Suprapubic skin (tissue), 4 donors: ENCODE measurements around the gene KIF13A. TPM values are rescaled to one million over a fixed set of nuclear protein-coding genes. Genes with fewer than 3 reads are reported as not detected.

Experiments used
- DNase-seq, 2 donors: peaks; one replicate each; pipeline ENCODE4 v3.0.0-alpha.2; 2019; ENCODE audit warnings: low spot score in 2 of 2
- H3K27ac ChIP-seq: fragments of 200-600 bp; sonication (generic); one replicate; pipeline ENCODE4 v1.5.1; 2019
- H3K27me3 ChIP-seq: fragments of 200-600 bp; sonication (generic); one replicate; pipeline ENCODE4 v1.5.1; 2019
- H3K36me3 ChIP-seq: fragments of 200-600 bp; sonication (generic); one replicate; pipeline ENCODE4 v1.5.1; 2019
- H3K4me1 ChIP-seq: fragments of 200-600 bp; sonication (generic); one replicate; pipeline ENCODE4 v1.5.1; 2019
- H3K4me3 ChIP-seq: fragments of 200-600 bp; sonication (generic); one replicate; pipeline ENCODE4 v1.5.1; 2019; ENCODE audit warnings: mild to moderate bottlenecking
- H3K9me3 ChIP-seq: fragments of 200-600 bp; sonication (generic); one replicate; pipeline ENCODE4 v1.5.1; 2019
- CTCF ChIP-seq, 2 donors: fragments of 200-600 bp in 1 of 2; fragments of 450-650 bp in 1 of 2; sonication (generic) in 1 of 2; IDR thresholded peaks; one replicate each; pipeline ENCODE4 v1.5.1; 2016 to 2019; ENCODE audit warnings: antibody characterized with exemption in 2 of 2, mild to moderate bottlenecking in 1 of 2, moderate library complexity in 1 of 2
- EP300 ChIP-seq: sonication (generic); formaldehyde crosslinking; IDR thresholded peaks from one replicate; pipeline ENCODE4 v1.6.1; 2017; ENCODE audit warnings: antibody characterized with exemption
- POLR2A ChIP-seq, 2 donors: fragments of 450-650 bp; IDR thresholded peaks; one replicate each; pipeline ENCODE4 v1.6.1; 2017; ENCODE audit warnings: antibody characterized with exemption in 2 of 2, mild to moderate bottlenecking in 2 of 2, moderate library complexity in 2 of 2
- POLR2AphosphoS5 ChIP-seq, 3 donors: sonication (generic); formaldehyde crosslinking; IDR thresholded peaks; one replicate each; pipeline ENCODE4 v1.6.1; 2017; ENCODE audit warnings: antibody characterized with exemption in 3 of 3
- WGBS: methylation state at CpG from one replicate; pipeline ENCODE4 v1.1.5; 2018; 5-methylcytosine and 5-hydroxymethylcytosine counted together
- total RNA-seq, 4 donors: library from RNA; depleted of rRNA; stranded (reverse); fragments of >200 nt; gene quantifications; one replicate each; pipeline ENCODE4 v1.1.0, GENCODE V29; 2016

KIF13A gene
- total RNA-seq, 4 donors from 2014 or later = 73.0 to 91.9 (median 78.9) TPM

DNA sequence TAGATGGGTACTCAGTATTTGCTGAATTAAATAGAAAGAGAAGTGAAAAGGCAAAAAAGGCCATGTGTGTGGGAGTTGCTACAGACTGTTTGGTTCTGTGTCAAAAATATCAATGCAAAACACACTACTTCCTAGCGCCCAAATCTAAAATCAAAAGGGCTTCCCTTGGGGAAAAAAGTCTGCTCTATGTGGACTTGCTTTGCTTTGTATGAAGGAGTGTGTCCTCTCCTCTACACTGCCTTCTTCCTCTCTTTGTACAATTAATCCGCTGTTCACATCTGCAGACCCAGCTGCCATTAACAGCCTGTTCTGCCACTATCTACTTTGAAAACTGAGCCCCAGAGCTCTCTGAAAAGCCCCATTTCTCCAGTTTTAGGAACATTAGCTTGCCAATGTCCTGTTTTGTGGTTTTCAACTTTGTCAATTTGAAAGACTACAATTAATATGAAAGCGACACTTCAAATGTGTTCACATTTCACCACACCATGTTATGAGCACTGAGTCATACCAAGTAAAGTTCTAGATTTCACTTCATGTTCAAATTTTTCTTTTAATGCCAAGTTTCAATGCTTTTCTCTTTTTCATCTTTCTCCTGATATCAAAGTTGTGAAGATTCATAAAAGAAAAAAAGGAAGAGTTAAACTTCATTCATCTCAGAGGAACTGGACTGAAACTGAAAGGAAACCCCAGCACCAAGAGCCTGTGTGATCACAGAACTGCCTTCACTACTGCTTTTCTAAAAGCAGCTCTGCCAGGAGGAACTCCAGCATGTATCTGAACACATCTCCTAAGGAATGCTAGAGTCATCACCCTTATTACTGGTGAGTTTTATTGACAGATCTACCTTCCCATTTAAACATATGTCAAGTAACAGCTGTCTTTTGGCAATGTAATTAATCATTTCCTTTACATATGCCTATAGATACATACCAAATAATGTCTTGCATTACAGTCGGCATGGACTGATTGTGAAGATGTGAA is 102.6 kb downstream of the KIF13A start:
- TF ChIP-seq EP300 (no peak), POLR2AphosphoS5 (IDR thresholded peaks at IDR 0.05) (no peak), CTCF (IDR thresholded peaks at IDR 0.05) (no peak), POLR2A (IDR thresholded peaks at IDR 0.05) (no peak)
- 49% methylated on average over 4 of the region's 4 CpGs for WGBS
- Histone ChIP-seq H3K9me3 (no peaks in the 10 kb centered on the region), H3K36me3 (no peaks in the 10 kb centered on the region), H3K4me3 (no peak overlapping the region), H3K4me1 (peaks cover 14% of the 10 kb centered on the region), H3K27me3 (no peaks in the 10 kb centered on the region), H3K27ac (peak overlapping the region; percentile 20)
- DNase-seq = no peak

- H3K4me3 ChIP-seq = no peak overlapping the region
- H3K4me1 ChIP-seq = peaks cover 19% of the 10 kb centered on the region
- no peaks in the 10 kb centered on the region for H3K9me3 ChIP-seq
- no peak for DNase-seq
- 96% methylated on average over 2 of the region's 2 CpGs for WGBS
- no peak overlapping the region for H3K27ac ChIP-seq
- TF ChIP-seq CTCF (IDR thresholded peaks at IDR 0.05) = no peak
- TF ChIP-seq EP300 = no peak
- TF ChIP-seq POLR2AphosphoS5 (IDR thresholded peaks at IDR 0.05) = no peak
- TF ChIP-seq POLR2A (IDR thresholded peaks at IDR 0.05) = no peak
- no peaks in the 10 kb centered on the region for H3K27me3 ChIP-seq
- H3K36me3 ChIP-seq = no peaks in the 10 kb centered on the region
Observed at GRCh38 chr6:17883665-17884497, 103.6 kb downstream of the KIF13A start.

GRCh38 chr6:17881085-17881858 is 106.2 kb downstream of the KIF13A start:
- Histone ChIP-seq H3K36me3 (no peaks in the 10 kb centered on the region), H3K4me1 (peaks cover 26% of the 10 kb centered on the region), H3K27ac (no peak overlapping the region), H3K4me3 (no peak overlapping the region), H3K27me3 (no peaks in the 10 kb centered on the region), H3K9me3 (no peaks in the 10 kb centered on the region)
- TF ChIP-seq POLR2AphosphoS5 (IDR thresholded peaks at IDR 0.05) = no peak
- TF ChIP-seq POLR2A (IDR thresholded peaks at IDR 0.05) = no peak
- 79% methylated on average over 11 of the region's 11 CpGs for WGBS
- no peak for DNase-seq

DNA sequence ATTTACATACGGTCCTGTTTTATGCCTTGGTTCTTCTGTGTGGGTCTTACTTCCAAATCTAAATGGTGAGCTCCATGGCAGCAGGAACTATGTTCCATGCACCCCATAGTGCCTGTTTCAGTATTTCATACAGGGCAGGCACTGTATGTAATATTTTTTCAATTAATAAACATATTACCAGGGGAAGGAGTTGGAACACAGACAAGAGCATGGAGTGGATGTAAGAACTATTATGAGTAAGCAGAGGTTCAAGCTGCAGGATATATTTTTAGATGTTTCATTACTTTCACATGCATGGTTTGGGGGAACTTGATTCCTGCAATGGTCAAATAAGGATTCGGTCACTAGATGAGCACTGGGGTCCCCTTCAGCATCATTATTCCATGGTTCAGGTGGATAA is 108.3 kb downstream of the KIF13A start:
- DNase-seq = no peak
- H3K4me1 ChIP-seq = peaks cover 15% of the 10 kb centered on the region
- no peak overlapping the region for H3K27ac ChIP-seq
- TF ChIP-seq POLR2AphosphoS5 (IDR thresholded peaks at IDR 0.05) (no peak), EP300 (no peak), POLR2A (IDR thresholded peaks at IDR 0.05) (no peak), CTCF (IDR thresholded peaks at IDR 0.05) (no peak)
- 62% methylated on average over 2 of the region's 2 CpGs for WGBS
- H3K9me3 ChIP-seq = no peaks in the 10 kb centered on the region
- H3K27me3 ChIP-seq = no peaks in the 10 kb centered on the region
- H3K4me3 ChIP-seq = no peak overlapping the region
- H3K36me3 ChIP-seq = no peaks in the 10 kb centered on the region

DNA sequence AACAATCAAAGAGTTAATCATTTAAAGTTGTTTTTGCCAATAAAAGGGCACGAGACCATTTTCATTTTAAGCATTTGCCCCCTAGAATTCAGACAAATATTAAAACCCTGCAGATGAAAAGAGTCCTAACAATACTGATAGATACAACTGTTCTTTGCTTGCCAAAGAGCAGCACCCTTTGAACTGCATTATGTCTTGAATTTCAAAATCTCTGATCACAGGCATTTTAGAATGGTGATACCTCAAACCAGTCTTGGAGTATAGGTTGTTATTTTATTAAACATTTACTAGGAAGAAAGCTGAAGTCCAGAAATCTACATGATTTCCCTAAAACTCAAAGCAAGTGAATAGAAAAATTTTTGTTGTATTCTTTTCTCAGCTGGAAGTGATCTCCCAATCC is 108.7 kb downstream of the KIF13A start:
- TF ChIP-seq EP300 (no peak), POLR2AphosphoS5 (IDR thresholded peaks at IDR 0.05) (no peak), POLR2A (IDR thresholded peaks at IDR 0.05) (no peak), CTCF (IDR thresholded peaks at IDR 0.05) (no peak)
- H3K4me1 ChIP-seq = peaks cover 12% of the 10 kb centered on the region
- 62% methylated on average over 1 of the region's 1 CpG for WGBS
- H3K27me3 ChIP-seq = no peaks in the 10 kb centered on the region
- H3K27ac ChIP-seq = no peak overlapping the region
- no peak for DNase-seq
- no peaks in the 10 kb centered on the region for H3K9me3 ChIP-seq
- H3K36me3 ChIP-seq = no peaks in the 10 kb centered on the region
- H3K4me3 ChIP-seq = no peak overlapping the region
